ENCODE data around the gene CABLES2.

GRCh38 chr20:62448038-62448437 is 41.0 kb upstream of the CABLES2 start:
- no peak for TF ChIP-seq CTCF (IDR thresholded peaks at IDR 0.05; ENCODE audit: low read depth, low read length)
- no peak for TF ChIP-seq EZH2phosphoT487 (IDR thresholded peaks at IDR 0.05; ENCODE audit: low read depth)
